NCI-H2171 (cell line): Measurements from ENCODE around the gene BLNK.
"Not testable (repeated sequence)": the region's sequence is repeated elsewhere in the genome, so short reads cannot be mapped to it uniquely, and the experiment has no call there.

Experiments used
- DNase-seq: peaks from one replicate; lab custom pipeline; 2025; lab: John Stamatoyannopoulos, UW

Gene BLNK

GRCh38 chr10:96225119-96225518, 46.2 kb downstream of the BLNK start:
- no peak for DNase-seq

GRCh38 chr10:96222908-96223307, 48.5 kb downstream of the BLNK start:
- no peak for DNase-seq

GRCh38 chr10:96222441-96222840, 48.9 kb downstream of the BLNK start:
- DNase-seq = no peak

GRCh38 chr10:96218826-96219225, 52.5 kb downstream of the BLNK start:
- no peak for DNase-seq

GRCh38 chr10:96217711-96218110, 53.7 kb downstream of the BLNK start:
- no peak for DNase-seq

GRCh38 chr10:96216775-96217174, 54.6 kb downstream of the BLNK start:
- DNase-seq = no peak

- DNase-seq = no peak
Observed at GRCh38 chr10:96212911-96213310, 58.5 kb downstream of the BLNK start.

- no peak for DNase-seq
Observed at GRCh38 chr10:96211764-96212163, 59.6 kb downstream of the BLNK start.

- no peak for DNase-seq
Observed at GRCh38 chr10:96208946-96209345, 62.4 kb downstream of the BLNK start.

- no peak for DNase-seq
Observed at GRCh38 chr10:96208271-96208670, 63.1 kb downstream of the BLNK start.

GRCh38 chr10:96205580-96205979, 65.8 kb downstream of the BLNK start:
- no peak for DNase-seq

GRCh38 chr10:96201525-96201924, 69.8 kb downstream of the BLNK start:
- DNase-seq = no peak

GRCh38 chr10:96189505-96189904, 81.9 kb downstream of the BLNK start:
- DNase-seq = not testable (repeated sequence)

- DNase-seq = no peak
Observed at GRCh38 chr10:96188916-96189315, 82.5 kb downstream of the BLNK start.

- no peak for DNase-seq
Observed at GRCh38 chr10:96188421-96188820, 82.9 kb downstream of the BLNK start.

GRCh38 chr10:96176985-96177384, 94.4 kb downstream of the BLNK start:
- no peak for DNase-seq

GRCh38 chr10:96172666-96173065, 98.7 kb downstream of the BLNK start:
- no peak for DNase-seq

- DNase-seq = no peak
Observed at GRCh38 chr10:96170230-96170629, 101.1 kb downstream of the BLNK start.

GRCh38 chr10:96168546-96168945, 102.8 kb downstream of the BLNK start:
- DNase-seq = no peak

- DNase-seq = no peak
Observed at GRCh38 chr10:96165726-96166125, 105.6 kb downstream of the BLNK start.

- DNase-seq = no peak
Observed at GRCh38 chr10:96153070-96153469, 118.3 kb downstream of the BLNK start.

GRCh38 chr10:96152437-96152836, 118.9 kb downstream of the BLNK start:
- DNase-seq = no peak
